ENCODE measurements around the gene MCTP1. TPM values are rescaled to one million over a fixed set of nuclear protein-coding genes. Genes with fewer than 3 reads are reported as not detected.
A peak's percentile ranks its signal among the peaks of the same experiment; 100 is the strongest.

Gene MCTP1
- total RNA-seq, 2 experiments from 2014 or later, result not detected

GRCh38 chr5:94808497-94808896, 476.4 kb downstream of the MCTP1 start:
- Histone ChIP-seq H3K79me2 (ENCODE audit: insufficient read depth, low read depth, low read length) (no peaks in the 10 kb centered on the region), H3K36me3 (ENCODE audit: insufficient read depth, low read length) (no peaks in the 10 kb centered on the region), H4K20me1 (ENCODE audit: insufficient read depth, low read length) (no peaks in the 10 kb centered on the region), H2AFZ (ENCODE audit: low read length) (no peak overlapping the region), H3K9me3 (ENCODE audit: low read length) (no peaks in the 10 kb centered on the region), H3K27ac (ENCODE audit: low read depth, low read length, poor library complexity, severe bottlenecking) (no peak overlapping the region), H3K4me1 (ENCODE audit: insufficient read depth, low read length, poor library complexity, severe bottlenecking) (no peaks in the 10 kb centered on the region), H3K4me2 (ENCODE audit: low read length) (no peak overlapping the region), H3K4me3 (ENCODE audit: low read depth, low read length, poor library complexity, severe bottlenecking) (no peak overlapping the region), H3K9me2 (ENCODE audit: insufficient read depth, low read length) (no peaks in the 10 kb centered on the region)
- ChIA-PET POLR2A (no interaction called here), CTCF (ENCODE audit: unreplicated experiment) (no interaction called here)
- TF ChIP-seq EZH2phosphoT487 (IDR thresholded peaks at IDR 0.05; ENCODE audit: borderline replicate concordance, low read depth, low read length) (no peak), CTCF (conservative IDR thresholded peaks at IDR 0.05; ENCODE audit: low read length) (no peak)
- no TSS peak for BruUV-seq (replicated peaks)
- DNase-seq (ENCODE audit: low spot score), result no peak
- intact Hi-C loops (cut with micrococcal nuclease; ENCODE audit: unreplicated experiment), result no loop called here

- no peak for TF ChIP-seq EZH2phosphoT487 (IDR thresholded peaks at IDR 0.05; ENCODE audit: borderline replicate concordance, low read depth, low read length)
- TF ChIP-seq CTCF (conservative IDR thresholded peaks at IDR 0.05; ENCODE audit: low read length), result no peak
- no peak overlapping the region for H3K27ac ChIP-seq (ENCODE audit: low read depth, low read length, poor library complexity, severe bottlenecking)
- no peak overlapping the region for H3K4me3 ChIP-seq (ENCODE audit: low read depth, low read length, poor library complexity, severe bottlenecking)
- BruUV-seq (replicated peaks), result no TSS peak
- no peaks in the 10 kb centered on the region for H3K36me3 ChIP-seq (ENCODE audit: insufficient read depth, low read length)
- POLR2A ChIA-PET, result interaction anchor here (0.6 kb wide), 2 partner anchors 33 to 158 kb away, joined by 3 read pairs; no protein-coding TSS in a partner anchor
- DNase-seq (ENCODE audit: low spot score), result no peak
- CTCF ChIA-PET (ENCODE audit: unreplicated experiment), result no interaction called here
- H2AFZ ChIP-seq (ENCODE audit: low read length), result no peak overlapping the region
- no peaks in the 10 kb centered on the region for H4K20me1 ChIP-seq (ENCODE audit: insufficient read depth, low read length)
- no peaks in the 10 kb centered on the region for H3K9me2 ChIP-seq (ENCODE audit: insufficient read depth, low read length)
- H3K79me2 ChIP-seq (ENCODE audit: insufficient read depth, low read depth, low read length), result no peaks in the 10 kb centered on the region
- H3K9me3 ChIP-seq (ENCODE audit: low read length), result no peaks in the 10 kb centered on the region
- H3K4me1 ChIP-seq (ENCODE audit: insufficient read depth, low read length, poor library complexity, severe bottlenecking), result no peaks in the 10 kb centered on the region
- intact Hi-C loops (cut with micrococcal nuclease; ENCODE audit: unreplicated experiment), result no loop called here
- H3K4me2 ChIP-seq (ENCODE audit: low read length), result no peak overlapping the region
Observed at GRCh38 chr5:94807985-94808384, 476.9 kb downstream of the MCTP1 start.

GRCh38 chr5:94802450-94802849, 482.4 kb downstream of the MCTP1 start:
- H3K36me3 ChIP-seq (ENCODE audit: insufficient read depth, low read length), result no peaks in the 10 kb centered on the region
- TF ChIP-seq CTCF (conservative IDR thresholded peaks at IDR 0.05; ENCODE audit: low read length) (no peak), EZH2phosphoT487 (IDR thresholded peaks at IDR 0.05; ENCODE audit: borderline replicate concordance, low read depth, low read length) (no peak)
- peak; percentile 25 for DNase-seq (ENCODE audit: low spot score)
- no peak overlapping the region for H3K4me3 ChIP-seq (ENCODE audit: low read depth, low read length, poor library complexity, severe bottlenecking)
- H3K27ac ChIP-seq (ENCODE audit: low read depth, low read length, poor library complexity, severe bottlenecking), result no peak overlapping the region
- no peaks in the 10 kb centered on the region for H3K9me2 ChIP-seq (ENCODE audit: insufficient read depth, low read length)
- ChIA-PET POLR2A (interaction anchor here (0.8 to 1.3 kb wide), 3 partner anchors 9 to 31 kb away, joined by 3 to 6 read pairs (median 4); no protein-coding TSS in a partner anchor), CTCF (ENCODE audit: unreplicated experiment) (no interaction called here)
- no peaks in the 10 kb centered on the region for H4K20me1 ChIP-seq (ENCODE audit: insufficient read depth, low read length)
- no peak overlapping the region for H3K4me2 ChIP-seq (ENCODE audit: low read length)
- intact Hi-C loops (cut with micrococcal nuclease; ENCODE audit: unreplicated experiment), result no loop called here
- no TSS peak for BruUV-seq (replicated peaks)
- H3K4me1 ChIP-seq (ENCODE audit: insufficient read depth, low read length, poor library complexity, severe bottlenecking), result no peaks in the 10 kb centered on the region
- no peaks in the 10 kb centered on the region for H3K79me2 ChIP-seq (ENCODE audit: insufficient read depth, low read depth, low read length)
- H3K9me3 ChIP-seq (ENCODE audit: low read length), result no peaks in the 10 kb centered on the region
- no peak overlapping the region for H2AFZ ChIP-seq (ENCODE audit: low read length)
